HEK293 (cell line): ENCODE data around the gene TRABD.
A peak's percentile ranks its signal among the peaks of the same experiment; 100 is the strongest.

Source experiments
- CTCF ChIA-PET: fragments of 350-600 bp; formaldehyde crosslinking; extraction: SDS; loops from one replicate; lab custom pipeline; 2021; ENCODE audit warnings: antibody characterized with exemption; lab: Yijun Ruan, JAX
- POLR2A ChIA-PET: fragments of 300-600 bp; formaldehyde crosslinking; extraction: SDS; loops from one replicate; lab custom pipeline; 2020; ENCODE audit warnings: antibody characterized with exemption, inconsistent platforms; lab: Yijun Ruan, JAX
- H3K27ac ChIP-seq: fragments of 200-500 bp; sonication (Bioruptor generic); 2 replicates; pipeline ENCODE4 v1.5.1; 2014; ENCODE audit warnings: low read depth, low read length, control low read depth, inconsistent platforms; ENCODE audit errors: extremely low read depth
- H3K36me3 ChIP-seq, 2 experiments: fragments of 200-500 bp in 1 of 2; sonication (Bioruptor generic) in 1 of 2; 1 replicate in 1 of 2; 2 replicates in 1 of 2; pipeline ENCODE4 v1.5.1; 2014 to 2017; ENCODE audit warnings: inconsistent platforms in 2 of 2, low read length in 2 of 2; ENCODE audit not compliant: control insufficient read depth in 2 of 2, insufficient read depth in 1 of 2
- H3K4me1 ChIP-seq: fragments of 200-500 bp; sonication (Bioruptor generic); 2 replicates; pipeline ENCODE4 v1.5.1; 2014; ENCODE audit warnings: mild to moderate bottlenecking, low read length, inconsistent platforms; ENCODE audit not compliant: control insufficient read depth, insufficient read depth
- H3K4me3 ChIP-seq: 2 replicates; pipeline ENCODE4 v1.5.1; 2011; ENCODE audit warnings: low read depth, mild to moderate bottlenecking, control low read depth, low read length, moderate library complexity
- H3K9me3 ChIP-seq: fragments of 200-500 bp; sonication (Bioruptor generic); 2 replicates; pipeline ENCODE4 v1.5.1; 2014; ENCODE audit warnings: low read depth, low read length, inconsistent platforms; ENCODE audit not compliant: control insufficient read depth, insufficient read depth
- AEBP2 ChIP-seq: fragments of 450-650 bp; formaldehyde crosslinking; IDR thresholded peaks from 2 replicates; pipeline ENCODE4 v1.5.1; 2016; ENCODE audit warnings: missing biosample characterization, missing genetic modification characterization, borderline replicate concordance
- BCL11B ChIP-seq: fragments of 450-650 bp; formaldehyde crosslinking; IDR thresholded peaks from 2 replicates; pipeline ENCODE4 v1.5.1; 2016; ENCODE audit warnings: low read depth, missing biosample characterization, missing genetic modification characterization
- KLF16 ChIP-seq: fragments of 450-650 bp; formaldehyde crosslinking; IDR thresholded peaks from 2 replicates; pipeline ENCODE4 v1.5.1; 2017; ENCODE audit warnings: missing biosample characterization, missing genetic modification characterization
- MYNN ChIP-seq: fragments of 450-650 bp; formaldehyde crosslinking; IDR thresholded peaks from 2 replicates; pipeline ENCODE4 v1.5.1; 2016; ENCODE audit warnings: missing biosample characterization, missing genetic modification characterization, borderline replicate concordance
- MZF1 ChIP-seq: fragments of 450-650 bp; formaldehyde crosslinking; IDR thresholded peaks from 2 replicates; pipeline ENCODE4 v1.5.1; 2017; ENCODE audit warnings: missing biosample characterization, missing genetic modification characterization, borderline replicate concordance
- OSR2 ChIP-seq: fragments of 450-650 bp; formaldehyde crosslinking; IDR thresholded peaks from 2 replicates; pipeline ENCODE4 v1.5.1; 2016; ENCODE audit warnings: missing biosample characterization, missing genetic modification characterization
- PRDM10 ChIP-seq: fragments of 450-650 bp; formaldehyde crosslinking; IDR thresholded peaks from 2 replicates; pipeline ENCODE4 v1.5.1; 2016; ENCODE audit warnings: missing biosample characterization, missing genetic modification characterization
- SCRT1 ChIP-seq: fragments of 450-650 bp; formaldehyde crosslinking; IDR thresholded peaks from 2 replicates; pipeline ENCODE4 v1.5.1; 2016; ENCODE audit warnings: missing biosample characterization, missing genetic modification characterization, borderline replicate concordance
- ZBTB48 ChIP-seq: fragments of 450-650 bp; formaldehyde crosslinking; IDR thresholded peaks from 2 replicates; pipeline ENCODE4 v1.5.1; 2016; ENCODE audit warnings: missing biosample characterization, missing genetic modification characterization
- ZBTB8A ChIP-seq: fragments of 450-650 bp; formaldehyde crosslinking; IDR thresholded peaks from 2 replicates; pipeline ENCODE4 v1.5.1; 2016; ENCODE audit warnings: missing biosample characterization, missing genetic modification characterization
- ZFP3 ChIP-seq: fragments of 450-650 bp; formaldehyde crosslinking; IDR thresholded peaks from 2 replicates; pipeline ENCODE4 v1.5.1; 2016; ENCODE audit warnings: low read depth, missing biosample characterization, missing genetic modification characterization
- ZNF114 ChIP-seq: fragments of 450-650 bp; formaldehyde crosslinking; IDR thresholded peaks from 2 replicates; pipeline ENCODE4 v1.5.0; 2017; ENCODE audit warnings: missing biosample characterization, missing genetic modification characterization
- ZNF132 ChIP-seq: fragments of 450-650 bp; formaldehyde crosslinking; IDR thresholded peaks from 2 replicates; pipeline ENCODE4 v1.5.1; 2017; ENCODE audit warnings: missing biosample characterization, missing genetic modification characterization, borderline replicate concordance
- ZNF16 ChIP-seq: fragments of 450-650 bp; formaldehyde crosslinking; IDR thresholded peaks from 2 replicates; pipeline ENCODE4 v1.5.1; 2016; ENCODE audit warnings: low read depth, missing biosample characterization, missing genetic modification characterization
- ZNF175 ChIP-seq: fragments of 450-650 bp; formaldehyde crosslinking; IDR thresholded peaks from 2 replicates; pipeline ENCODE4 v1.5.1; 2016; ENCODE audit warnings: missing biosample characterization, missing genetic modification characterization
- ZNF19 ChIP-seq: fragments of 450-650 bp; formaldehyde crosslinking; IDR thresholded peaks from 2 replicates; pipeline ENCODE4; 2016; ENCODE audit warnings: missing biosample characterization, missing genetic modification characterization, low read depth
- ZNF391 ChIP-seq: fragments of 450-650 bp; formaldehyde crosslinking; IDR thresholded peaks from 2 replicates; pipeline ENCODE4 v1.5.1; 2016; ENCODE audit warnings: low read depth, missing biosample characterization, missing genetic modification characterization, borderline replicate concordance
- ZNF48 ChIP-seq: fragments of 450-650 bp; formaldehyde crosslinking; IDR thresholded peaks from 2 replicates; pipeline ENCODE4 v1.5.1; 2016; ENCODE audit warnings: missing biosample characterization, missing genetic modification characterization
- ZNF549 ChIP-seq: fragments of 450-650 bp; IDR thresholded peaks from 2 replicates; pipeline ENCODE4 v1.5.1; 2018; ENCODE audit warnings: missing biosample characterization, missing genetic modification characterization, mild to moderate bottlenecking, inconsistent platforms, moderate library complexity
- ZNF677 ChIP-seq: fragments of 450-650 bp; IDR thresholded peaks from 2 replicates; pipeline ENCODE4 v1.5.0; 2018; ENCODE audit warnings: missing biosample characterization, mild to moderate bottlenecking, missing genetic modification characterization, moderate library complexity
- ZNF747 ChIP-seq: fragments of 450-650 bp; formaldehyde crosslinking; IDR thresholded peaks from 2 replicates; pipeline ENCODE4 v1.5.1; 2016; ENCODE audit warnings: missing biosample characterization, missing genetic modification characterization
- ZSCAN23 ChIP-seq: fragments of 450-650 bp; formaldehyde crosslinking; IDR thresholded peaks from 2 replicates; pipeline ENCODE4 v1.5.1; 2016; ENCODE audit warnings: missing biosample characterization, missing genetic modification characterization
- ZXDB ChIP-seq: fragments of 450-650 bp; formaldehyde crosslinking; IDR thresholded peaks from 2 replicates; pipeline ENCODE4 v1.5.1; 2016; ENCODE audit warnings: missing biosample characterization, missing genetic modification characterization
- TF ChIP-seq, protein P1 (sequence below): fragments of 450-650 bp; formaldehyde crosslinking; IDR thresholded peaks from 2 replicates; pipeline ENCODE4 v1.5.1; 2016; ENCODE audit warnings: missing biosample characterization, missing genetic modification characterization
- TF ChIP-seq, protein P2 (sequence below): fragments of 450-650 bp; formaldehyde crosslinking; conservative IDR thresholded peaks from 2 replicates; pipeline ENCODE4 v1.5.1; 2016; ENCODE audit warnings: low read depth, missing biosample characterization, missing genetic modification characterization

TRABD gene

GRCh38 chr22:50189849-50190181, 4.1 kb downstream of the TRABD start (continued):
- TF ChIP-seq ZNF114 (no peak), ZXDB (no peak), ZNF175 (tag by site-specific recombination) (no peak), ZBTB48 (tag by site-specific recombination) (no peak), AEBP2 (tag by site-specific recombination) (no peak), ZNF19 (tag by site-specific recombination) (no peak), ZNF549 (no peak), ZBTB8A (peak; percentile 62; the same call in 1 of the 2 replicates), ZNF677 (tag by site-specific recombination) (no peak), ZNF16 (tag by site-specific recombination) (no peak), ZSCAN23 (tag by site-specific recombination) (no peak)
- TF ChIP-seq, protein P1, sequence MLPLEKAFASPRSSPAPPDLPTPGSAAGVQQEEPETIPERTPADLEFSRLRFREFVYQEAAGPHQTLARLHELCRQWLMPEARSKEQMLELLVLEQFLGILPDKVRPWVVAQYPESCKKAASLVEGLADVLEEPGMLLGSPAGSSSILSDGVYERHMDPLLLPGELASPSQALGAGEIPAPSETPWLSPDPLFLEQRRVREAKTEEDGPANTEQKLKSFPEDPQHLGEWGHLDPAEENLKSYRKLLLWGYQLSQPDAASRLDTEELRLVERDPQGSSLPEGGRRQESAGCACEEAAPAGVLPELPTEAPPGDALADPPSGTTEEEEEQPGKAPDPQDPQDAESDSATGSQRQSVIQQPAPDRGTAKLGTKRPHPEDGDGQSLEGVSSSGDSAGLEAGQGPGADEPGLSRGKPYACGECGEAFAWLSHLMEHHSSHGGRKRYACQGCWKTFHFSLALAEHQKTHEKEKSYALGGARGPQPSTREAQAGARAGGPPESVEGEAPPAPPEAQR (tag by site-specific recombination): no peak

- Histone ChIP-seq H3K9me3 (no peaks in the 10 kb centered on the region), H3K4me1 (peaks cover 30% of the 10 kb centered on the region), H3K36me3 (peaks cover 6 to 54% of the 10 kb centered on the region in 2 experiments; a peak in 2 of 3 replicates), H3K27ac (peak overlapping the region; percentile 45; the same call in 1 of the 2 replicates), H3K4me3 (peak overlapping the region; percentile 37)
- ChIA-PET CTCF (interaction anchor here (0.5 to 2.5 kb wide), 6 partner anchors 9 to 163 kb away, joined by 3 to 10 read pairs (median 4); no protein-coding TSS in a partner anchor), POLR2A (interaction anchor here (0.6 to 1.5 kb wide), 5 partner anchors 10 to 228 kb away, joined by 3 to 8 read pairs (median 4); partner anchors contain the start of gene PANX2)
- no peak for TF ChIP-seq SCRT1
- TF ChIP-seq ZFP3: no peak
- no peak for TF ChIP-seq ZNF175 (tag by site-specific recombination)
- no peak for TF ChIP-seq ZNF48 (tag by site-specific recombination)
- peak; percentile 14; the same call in 1 of the 2 replicates for TF ChIP-seq ZNF391 (tag by site-specific recombination)
- 0 out of 2 replicates have a peak, but pooled peaks have one; percentile 60 for TF ChIP-seq BCL11B
- TF ChIP-seq, protein P2, sequence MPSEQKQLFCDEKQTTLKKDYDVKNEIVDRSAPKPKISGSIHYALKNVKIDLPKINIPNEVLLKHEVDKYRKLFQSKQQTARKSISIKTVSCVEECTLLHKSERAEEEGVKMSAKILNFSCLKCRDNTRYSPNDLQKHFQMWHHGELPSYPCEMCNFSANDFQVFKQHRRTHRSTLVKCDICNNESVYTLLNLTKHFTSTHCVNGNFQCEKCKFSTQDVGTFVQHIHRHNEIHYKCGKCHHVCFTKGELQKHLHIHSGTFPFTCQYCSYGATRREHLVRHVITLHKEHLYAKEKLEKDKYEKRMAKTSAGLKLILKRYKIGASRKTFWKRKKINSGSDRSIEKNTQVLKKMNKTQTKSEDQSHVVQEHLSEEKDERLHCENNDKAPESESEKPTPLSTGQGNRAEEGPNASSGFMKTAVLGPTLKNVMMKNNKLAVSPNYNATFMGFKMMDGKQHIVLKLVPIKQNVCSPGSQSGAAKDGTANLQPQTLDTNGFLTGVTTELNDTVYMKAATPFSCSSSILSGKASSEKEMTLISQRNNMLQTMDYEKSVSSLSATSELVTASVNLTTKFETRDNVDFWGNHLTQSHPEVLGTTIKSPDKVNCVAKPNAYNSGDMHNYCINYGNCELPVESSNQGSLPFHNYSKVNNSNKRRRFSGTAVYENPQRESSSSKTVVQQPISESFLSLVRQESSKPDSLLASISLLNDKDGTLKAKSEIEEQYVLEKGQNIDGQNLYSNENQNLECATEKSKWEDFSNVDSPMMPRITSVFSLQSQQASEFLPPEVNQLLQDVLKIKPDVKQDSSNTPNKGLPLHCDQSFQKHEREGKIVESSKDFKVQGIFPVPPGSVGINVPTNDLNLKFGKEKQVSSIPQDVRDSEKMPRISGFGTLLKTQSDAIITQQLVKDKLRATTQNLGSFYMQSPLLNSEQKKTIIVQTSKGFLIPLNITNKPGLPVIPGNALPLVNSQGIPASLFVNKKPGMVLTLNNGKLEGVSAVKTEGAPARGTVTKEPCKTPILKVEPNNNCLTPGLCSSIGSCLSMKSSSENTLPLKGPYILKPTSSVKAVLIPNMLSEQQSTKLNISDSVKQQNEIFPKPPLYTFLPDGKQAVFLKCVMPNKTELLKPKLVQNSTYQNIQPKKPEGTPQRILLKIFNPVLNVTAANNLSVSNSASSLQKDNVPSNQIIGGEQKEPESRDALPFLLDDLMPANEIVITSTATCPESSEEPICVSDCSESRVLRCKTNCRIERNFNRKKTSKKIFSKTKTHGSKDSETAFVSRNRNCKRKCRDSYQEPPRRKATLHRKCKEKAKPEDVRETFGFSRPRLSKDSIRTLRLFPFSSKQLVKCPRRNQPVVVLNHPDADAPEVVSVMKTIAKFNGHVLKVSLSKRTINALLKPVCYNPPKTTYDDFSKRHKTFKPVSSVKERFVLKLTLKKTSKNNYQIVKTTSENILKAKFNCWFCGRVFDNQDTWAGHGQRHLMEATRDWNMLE: no peak
- peak; percentile 43; the same call in 1 of the 2 replicates for TF ChIP-seq OSR2 (tag by site-specific recombination)
- TF ChIP-seq ZNF747 (tag by site-specific recombination): no peak
- no peak for TF ChIP-seq PRDM10 (tag by site-specific recombination)
- TF ChIP-seq ZNF132 (tag by site-specific recombination): no peak
- TF ChIP-seq MZF1 (tag by site-specific recombination): no peak
- TF ChIP-seq KLF16 (tag by site-specific recombination): no peak
- no peak for TF ChIP-seq MYNN
Observed at GRCh38 chr22:50190182-50190940, 4.6 kb downstream of the TRABD start.
